ENCODE data around the gene NUP50.

Gene NUP50

DNA sequence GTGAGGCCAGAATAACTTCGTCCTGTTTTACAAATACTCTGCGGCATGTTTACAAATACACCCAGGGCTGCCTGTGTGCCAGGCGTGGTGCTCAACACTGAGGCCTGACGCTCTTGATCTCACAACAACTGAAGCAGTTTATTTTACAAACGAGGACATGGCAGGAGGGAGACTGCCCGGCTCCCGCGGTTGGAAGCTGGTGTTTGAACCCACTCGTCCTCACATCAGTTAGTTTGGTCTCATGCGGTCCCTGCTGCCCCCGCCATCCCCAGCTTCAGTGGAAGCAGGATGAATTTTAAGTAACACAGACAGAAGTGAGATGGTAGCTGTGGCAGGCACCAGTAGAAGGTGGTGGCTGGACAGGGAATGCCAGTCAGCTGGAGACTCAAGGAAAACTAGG lies 60.6 kb downstream of the NUP50 start:
- Histone ChIP-seq H3K23ac (ENCODE audit: low read length) (no peak overlapping the region), H3K18ac (ENCODE audit: low read length) (peak overlapping the region; percentile 17), H4K91ac (ENCODE audit: low read depth, low read length) (no peak overlapping the region), H3K4me3 (ENCODE audit: low read depth, low read length) (no peak overlapping the region), H2AK5ac (ENCODE audit: low read length) (no peak overlapping the region), H3K4me1 (ENCODE audit: control insufficient read depth in 1 of 2, insufficient read depth in 2 of 2, low read length in 2 of 2) (peaks cover 11 to 12% of the 10 kb centered on the region in 2 experiments), H3K27me3 (ENCODE audit: insufficient read depth, low read length) (no peaks in the 10 kb centered on the region), H3K79me2 (ENCODE audit: control insufficient read depth, insufficient read depth, low read length, poor library complexity) (no peaks in the 10 kb centered on the region), H3K14ac (ENCODE audit: low read length) (no peak overlapping the region), H3K4ac (ENCODE audit: low read depth, low read length) (no peak overlapping the region), H3K79me1 (ENCODE audit: low read length) (peaks cover under 1% of the 10 kb centered on the region), H2BK5ac (ENCODE audit: low read depth, low read length, poor library complexity) (no peak overlapping the region), H4K12ac (ENCODE audit: low read depth, low read length) (peak overlapping the region; percentile 25), H3K36me3 (ENCODE audit: control insufficient read depth in 1 of 2, insufficient read depth in 2 of 2, low read length in 2 of 2) (peaks cover 0 to 8% of the 10 kb centered on the region in 2 experiments), H3K27ac (ENCODE audit: low read depth, low read length) (no peak overlapping the region), H4K8ac (ENCODE audit: low read depth, low read length) (no peak overlapping the region), H2BK120ac (ENCODE audit: insufficient read depth, low read length, poor library complexity) (no peak overlapping the region), H2AFZ (ENCODE audit: insufficient read depth, low read length, poor library complexity) (no peak overlapping the region), H2BK12ac (ENCODE audit: low read length) (no peak overlapping the region), H3K4me2 (ENCODE audit: low read length) (no peak overlapping the region), H3K9me3 (ENCODE audit: insufficient read depth, low read depth, low read length) (no peaks in the 10 kb centered on the region), H3K9ac (ENCODE audit: low read length) (no peak overlapping the region)
- no CpG with 5 or more reads among the region's 11 CpGs for WGBS (ENCODE audit: extremely low coverage, insufficient coverage, insufficient read length)
- DNase-seq: no peak

DNA sequence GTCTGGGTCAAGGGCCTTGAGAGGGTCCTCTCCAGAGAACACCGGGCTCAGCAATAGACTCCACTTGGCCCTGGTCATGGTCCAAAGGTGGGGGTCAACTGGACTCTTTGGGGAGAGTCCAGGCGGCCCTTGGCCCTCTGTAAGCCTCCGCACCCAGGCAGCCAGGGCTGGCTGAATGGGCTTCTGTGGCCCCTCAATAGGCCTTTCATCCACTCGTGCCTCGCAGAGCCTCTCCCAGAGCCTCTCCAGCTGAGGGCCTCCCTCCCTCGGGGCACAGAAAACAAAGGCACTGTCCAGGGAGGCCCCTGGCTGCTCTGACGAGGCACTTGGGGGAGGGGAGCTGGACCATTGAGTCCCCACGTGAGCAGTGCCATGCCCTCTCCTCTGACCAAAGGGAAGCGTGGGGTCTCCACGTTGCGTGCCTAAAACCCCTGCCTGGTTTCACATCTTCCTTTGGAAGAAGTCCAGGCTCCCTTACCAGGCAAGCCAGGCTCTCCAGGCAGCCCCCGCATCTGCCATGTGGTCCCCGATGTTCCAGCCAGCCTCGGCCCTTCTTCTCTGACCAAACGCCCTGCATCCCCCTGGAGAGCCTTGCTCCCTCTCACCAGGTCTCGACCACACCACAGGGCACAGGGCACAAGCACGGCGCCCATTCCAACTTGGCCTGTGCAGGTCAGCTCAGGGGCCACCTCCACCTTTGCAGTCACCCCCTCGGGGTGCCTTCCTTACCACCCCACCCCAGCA lies 61.4 kb downstream of the NUP50 start:
- H3K18ac ChIP-seq (ENCODE audit: low read length): peak overlapping the region; percentile 49
- no peak overlapping the region for H4K8ac ChIP-seq (ENCODE audit: low read depth, low read length)
- no peaks in the 10 kb centered on the region for H3K79me2 ChIP-seq (ENCODE audit: control insufficient read depth, insufficient read depth, low read length, poor library complexity)
- no peak overlapping the region for H2AK5ac ChIP-seq (ENCODE audit: low read length)
- no peak overlapping the region for H4K91ac ChIP-seq (ENCODE audit: low read depth, low read length)
- H4K12ac ChIP-seq (ENCODE audit: low read depth, low read length): no peak overlapping the region
- no peak overlapping the region for H2BK5ac ChIP-seq (ENCODE audit: low read depth, low read length, poor library complexity)
- no CpG with 5 or more reads among the region's 19 CpGs for WGBS (ENCODE audit: extremely low coverage, insufficient coverage, insufficient read length)
- no peak overlapping the region for H3K4ac ChIP-seq (ENCODE audit: low read depth, low read length)
- no peak overlapping the region for H2AFZ ChIP-seq (ENCODE audit: insufficient read depth, low read length, poor library complexity)
- H3K36me3 ChIP-seq (ENCODE audit: control insufficient read depth in 1 of 2, insufficient read depth in 2 of 2, low read length in 2 of 2): peaks cover 0 to 8% of the 10 kb centered on the region in 2 experiments
- H2BK120ac ChIP-seq (ENCODE audit: insufficient read depth, low read length, poor library complexity): no peak overlapping the region
- H3K4me3 ChIP-seq (ENCODE audit: low read depth, low read length): no peak overlapping the region
- H3K14ac ChIP-seq (ENCODE audit: low read length): peak overlapping the region; percentile 26
- peaks cover 2% of the 10 kb centered on the region for H3K79me1 ChIP-seq (ENCODE audit: low read length)
- H3K23ac ChIP-seq (ENCODE audit: low read length): no peak overlapping the region
- H3K9ac ChIP-seq (ENCODE audit: low read length): no peak overlapping the region
- DNase-seq: no peak
- peaks cover 12 to 14% of the 10 kb centered on the region in 2 experiments for H3K4me1 ChIP-seq (ENCODE audit: control insufficient read depth in 1 of 2, insufficient read depth in 2 of 2, low read length in 2 of 2)
- no peak overlapping the region for H3K4me2 ChIP-seq (ENCODE audit: low read length)
- H3K27me3 ChIP-seq (ENCODE audit: insufficient read depth, low read length): no peaks in the 10 kb centered on the region
- H2BK12ac ChIP-seq (ENCODE audit: low read length): peak overlapping the region; percentile 1
- H3K27ac ChIP-seq (ENCODE audit: low read depth, low read length): no peak overlapping the region
- H3K9me3 ChIP-seq (ENCODE audit: insufficient read depth, low read depth, low read length): peaks cover 3% of the 10 kb centered on the region

DNA sequence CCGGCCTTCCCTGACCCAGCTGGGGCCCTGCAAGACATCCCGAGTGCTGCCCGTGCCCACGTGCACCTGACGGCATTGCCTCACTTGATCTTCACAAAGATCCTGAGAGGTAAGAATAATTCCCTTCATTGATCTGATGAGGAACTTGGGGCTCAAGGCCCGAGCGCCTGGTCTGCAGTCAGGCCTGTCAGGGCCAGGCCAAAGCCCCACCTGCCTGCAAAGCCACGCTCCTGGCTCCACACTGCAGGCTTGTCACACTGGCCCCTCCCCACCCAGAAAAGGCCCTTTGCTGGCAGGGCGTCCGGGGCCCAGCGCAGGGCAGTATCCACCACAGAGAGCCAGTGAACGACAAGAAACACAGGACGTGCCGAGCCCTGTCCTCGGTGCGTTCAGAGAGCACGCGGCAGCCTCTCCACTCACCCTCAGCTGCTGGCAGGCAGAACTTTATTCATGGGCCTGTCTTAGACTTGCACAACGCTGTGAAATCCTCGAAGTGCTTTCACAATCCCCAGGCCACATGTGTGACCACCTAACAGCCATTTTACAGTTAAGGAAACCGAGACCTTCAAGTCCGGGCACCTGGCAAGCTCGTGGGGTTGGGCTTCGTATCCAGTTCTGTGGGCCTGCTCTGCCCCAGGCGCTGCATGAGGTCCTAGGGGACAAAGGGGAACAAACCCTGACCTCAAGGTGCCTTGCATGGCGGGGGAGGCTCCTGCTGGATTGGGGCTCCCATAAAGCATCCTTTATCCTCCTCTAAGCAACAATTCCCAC lies 62.2 kb downstream of the NUP50 start:
- no CpG with 5 or more reads among the region's 26 CpGs for WGBS (ENCODE audit: extremely low coverage, insufficient coverage, insufficient read length)
- Histone ChIP-seq H3K27me3 (ENCODE audit: insufficient read depth, low read length) (no peaks in the 10 kb centered on the region), H3K4me3 (ENCODE audit: low read depth, low read length) (no peak overlapping the region), H3K79me1 (ENCODE audit: low read length) (peaks cover 2% of the 10 kb centered on the region), H3K23ac (ENCODE audit: low read length) (no peak overlapping the region), H2BK12ac (ENCODE audit: low read length) (no peak overlapping the region), H3K18ac (ENCODE audit: low read length) (peak overlapping the region; percentile 25), H3K79me2 (ENCODE audit: control insufficient read depth, insufficient read depth, low read length, poor library complexity) (no peaks in the 10 kb centered on the region), H3K9me3 (ENCODE audit: insufficient read depth, low read depth, low read length) (peaks cover 4% of the 10 kb centered on the region), H3K4ac (ENCODE audit: low read depth, low read length) (peak overlapping the region; percentile 9), H2BK120ac (ENCODE audit: insufficient read depth, low read length, poor library complexity) (no peak overlapping the region), H3K36me3 (ENCODE audit: control insufficient read depth in 1 of 2, insufficient read depth in 2 of 2, low read length in 2 of 2) (peaks cover 0 to 8% of the 10 kb centered on the region in 2 experiments), H2AFZ (ENCODE audit: insufficient read depth, low read length, poor library complexity) (no peak overlapping the region), H3K27ac (ENCODE audit: low read depth, low read length) (no peak overlapping the region), H3K14ac (ENCODE audit: low read length) (peak overlapping the region; percentile 17), H2BK5ac (ENCODE audit: low read depth, low read length, poor library complexity) (no peak overlapping the region), H3K9ac (ENCODE audit: low read length) (no peak overlapping the region), H4K8ac (ENCODE audit: low read depth, low read length) (no peak overlapping the region), H3K4me1 (ENCODE audit: control insufficient read depth in 1 of 2, insufficient read depth in 2 of 2, low read length in 2 of 2) (peaks cover 12 to 15% of the 10 kb centered on the region in 2 experiments), H3K4me2 (ENCODE audit: low read length) (no peak overlapping the region), H4K12ac (ENCODE audit: low read depth, low read length) (no peak overlapping the region), H4K91ac (ENCODE audit: low read depth, low read length) (no peak overlapping the region), H2AK5ac (ENCODE audit: low read length) (no peak overlapping the region)
- DNase-seq: peak; percentile 69 to 80

DNA sequence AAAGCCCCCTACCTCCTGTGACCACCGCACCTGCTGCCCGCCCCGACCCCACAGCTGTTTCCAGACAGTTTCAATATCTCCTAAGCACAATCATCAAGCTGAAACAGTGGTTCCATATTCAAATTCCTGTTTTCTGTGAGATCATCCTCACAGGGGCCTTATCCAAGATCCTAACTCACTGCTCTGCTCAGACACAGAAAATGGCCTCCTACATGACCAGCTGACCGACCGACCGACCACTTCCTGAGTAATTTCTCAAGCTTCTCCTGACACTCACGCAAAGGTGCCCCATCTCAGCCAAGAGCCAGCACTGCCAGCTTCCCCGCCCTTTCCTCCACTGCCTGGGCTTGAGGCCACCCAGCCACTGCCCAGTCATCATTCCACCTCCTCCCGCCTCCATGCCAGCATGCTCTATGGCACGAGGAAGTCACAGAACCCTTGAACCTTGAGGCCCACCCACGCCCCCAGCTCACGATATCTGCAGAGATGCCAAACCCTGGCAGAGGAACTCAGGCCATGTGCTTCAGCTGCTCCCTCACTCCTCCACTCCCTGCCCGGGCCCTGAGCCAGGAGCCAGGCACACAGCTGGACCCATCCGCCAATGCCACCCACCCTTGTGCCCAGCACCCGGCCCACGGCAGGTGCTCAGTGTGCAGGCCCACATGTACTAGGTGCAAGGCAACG lies 62.9 kb downstream of the NUP50 start:
- no peak overlapping the region for H3K27ac ChIP-seq (ENCODE audit: low read depth, low read length)
- H3K14ac ChIP-seq (ENCODE audit: low read length): no peak overlapping the region
- no peak overlapping the region for H2BK120ac ChIP-seq (ENCODE audit: insufficient read depth, low read length, poor library complexity)
- peak in 1 of 2 donors; percentile 44 for DNase-seq
- no peak overlapping the region for H3K23ac ChIP-seq (ENCODE audit: low read length)
- no peak overlapping the region for H4K8ac ChIP-seq (ENCODE audit: low read depth, low read length)
- H2BK5ac ChIP-seq (ENCODE audit: low read depth, low read length, poor library complexity): no peak overlapping the region
- no peak overlapping the region for H3K4me2 ChIP-seq (ENCODE audit: low read length)
- H3K4me3 ChIP-seq (ENCODE audit: low read depth, low read length): no peak overlapping the region
- H3K9ac ChIP-seq (ENCODE audit: low read length): no peak overlapping the region
- peaks cover 0 to 8% of the 10 kb centered on the region in 2 experiments for H3K36me3 ChIP-seq (ENCODE audit: control insufficient read depth in 1 of 2, insufficient read depth in 2 of 2, low read length in 2 of 2)
- H3K4me1 ChIP-seq (ENCODE audit: control insufficient read depth in 1 of 2, insufficient read depth in 2 of 2, low read length in 2 of 2): peaks cover 12 to 15% of the 10 kb centered on the region in 2 experiments
- no peaks in the 10 kb centered on the region for H3K27me3 ChIP-seq (ENCODE audit: insufficient read depth, low read length)
- no peak overlapping the region for H4K91ac ChIP-seq (ENCODE audit: low read depth, low read length)
- H3K4ac ChIP-seq (ENCODE audit: low read depth, low read length): no peak overlapping the region
- H2AFZ ChIP-seq (ENCODE audit: insufficient read depth, low read length, poor library complexity): no peak overlapping the region
- H3K79me2 ChIP-seq (ENCODE audit: control insufficient read depth, insufficient read depth, low read length, poor library complexity): no peaks in the 10 kb centered on the region
- H2AK5ac ChIP-seq (ENCODE audit: low read length): no peak overlapping the region
- no peak overlapping the region for H4K12ac ChIP-seq (ENCODE audit: low read depth, low read length)
- no CpG with 5 or more reads among the region's 17 CpGs for WGBS (ENCODE audit: extremely low coverage, insufficient coverage, insufficient read length)
- H3K18ac ChIP-seq (ENCODE audit: low read length): no peak overlapping the region
- peaks cover 2% of the 10 kb centered on the region for H3K79me1 ChIP-seq (ENCODE audit: low read length)
- H3K9me3 ChIP-seq (ENCODE audit: insufficient read depth, low read depth, low read length): peaks cover 4% of the 10 kb centered on the region
- no peak overlapping the region for H2BK12ac ChIP-seq (ENCODE audit: low read length)
